CD4-positive, alpha-beta T cell treated with Interleukin-4 for 1 hour (primary cell): Measurements from ENCODE around the gene SPTB.

Experiments used
- DNase-seq, 2 donors: peaks; one replicate each; pipeline ENCODE4 v3.0.0-alpha.2; 2020 to 2022

SPTB gene

GRCh38 chr14:64786296-64787149 lies 93.2 kb downstream of the SPTB start:
- DNase-seq = no peak

- no peak for DNase-seq
Observed at GRCh38 chr14:64784006-64784405, 95.7 kb downstream of the SPTB start.

- no peak for DNase-seq
Observed at GRCh38 chr14:64782196-64782595, 97.5 kb downstream of the SPTB start.

GRCh38 chr14:64779472-64779871 lies 100.2 kb downstream of the SPTB start:
- DNase-seq = no peak

GRCh38 chr14:64778104-64778754 lies 101.5 kb downstream of the SPTB start:
- no peak for DNase-seq

GRCh38 chr14:64777461-64777860 lies 102.2 kb downstream of the SPTB start:
- no peak for DNase-seq

- no peak for DNase-seq
Observed at GRCh38 chr14:64775081-64775777, 104.5 kb downstream of the SPTB start.

- DNase-seq = no peak
Observed at GRCh38 chr14:64774272-64774671, 105.4 kb downstream of the SPTB start.

GRCh38 chr14:64773577-64773976 lies 106.1 kb downstream of the SPTB start:
- no peak for DNase-seq

- DNase-seq = no peak
Observed at GRCh38 chr14:64773046-64773445, 106.7 kb downstream of the SPTB start.

GRCh38 chr14:64772397-64772950 lies 107.2 kb downstream of the SPTB start:
- no peak for DNase-seq

GRCh38 chr14:64771161-64771560 lies 108.5 kb downstream of the SPTB start:
- no peak for DNase-seq

- DNase-seq = no peak
Observed at GRCh38 chr14:64770751-64771150, 109.0 kb downstream of the SPTB start.

GRCh38 chr14:64769096-64770020 lies 110.3 kb downstream of the SPTB start:
- no peak for DNase-seq

GRCh38 chr14:64768401-64769095 lies 111.2 kb downstream of the SPTB start:
- DNase-seq = no peak

- no peak for DNase-seq
Observed at GRCh38 chr14:64767215-64767964, 112.3 kb downstream of the SPTB start.

GRCh38 chr14:64766430-64767151 lies 113.1 kb downstream of the SPTB start:
- no peak for DNase-seq

GRCh38 chr14:64765740-64766302 lies 113.9 kb downstream of the SPTB start:
- DNase-seq = no peak

- peak; percentile 70 to 76 for DNase-seq
Observed at GRCh38 chr14:64764641-64765520, 114.8 kb downstream of the SPTB start.
